ENCODE results near the gene BEAN1. TPM values are rescaled to one million over a fixed set of nuclear protein-coding genes. Genes with fewer than 3 reads are reported as not detected.

The BEAN1 gene
- total RNA-seq, 1 donor: under 0.01 TPM

DNA sequence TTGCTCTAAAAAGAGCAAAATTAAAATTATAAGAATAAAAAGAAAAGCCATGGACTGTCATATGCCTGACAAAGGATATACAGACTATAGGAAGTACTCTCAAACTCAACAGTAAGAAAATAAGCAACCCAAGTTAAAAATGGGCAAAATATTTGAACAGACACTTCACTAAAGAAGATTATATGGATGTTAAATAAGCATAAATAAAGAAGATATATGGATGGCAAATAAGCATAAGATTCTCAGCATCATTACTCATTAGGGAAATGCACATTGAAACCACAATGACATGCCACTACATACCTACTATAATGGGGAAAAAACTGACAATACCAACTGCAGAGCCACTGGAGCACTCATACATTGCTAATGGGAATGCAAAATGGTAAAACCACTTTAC, 14.9 kb upstream of the BEAN1 start:
- TF ChIP-seq, protein P1, sequence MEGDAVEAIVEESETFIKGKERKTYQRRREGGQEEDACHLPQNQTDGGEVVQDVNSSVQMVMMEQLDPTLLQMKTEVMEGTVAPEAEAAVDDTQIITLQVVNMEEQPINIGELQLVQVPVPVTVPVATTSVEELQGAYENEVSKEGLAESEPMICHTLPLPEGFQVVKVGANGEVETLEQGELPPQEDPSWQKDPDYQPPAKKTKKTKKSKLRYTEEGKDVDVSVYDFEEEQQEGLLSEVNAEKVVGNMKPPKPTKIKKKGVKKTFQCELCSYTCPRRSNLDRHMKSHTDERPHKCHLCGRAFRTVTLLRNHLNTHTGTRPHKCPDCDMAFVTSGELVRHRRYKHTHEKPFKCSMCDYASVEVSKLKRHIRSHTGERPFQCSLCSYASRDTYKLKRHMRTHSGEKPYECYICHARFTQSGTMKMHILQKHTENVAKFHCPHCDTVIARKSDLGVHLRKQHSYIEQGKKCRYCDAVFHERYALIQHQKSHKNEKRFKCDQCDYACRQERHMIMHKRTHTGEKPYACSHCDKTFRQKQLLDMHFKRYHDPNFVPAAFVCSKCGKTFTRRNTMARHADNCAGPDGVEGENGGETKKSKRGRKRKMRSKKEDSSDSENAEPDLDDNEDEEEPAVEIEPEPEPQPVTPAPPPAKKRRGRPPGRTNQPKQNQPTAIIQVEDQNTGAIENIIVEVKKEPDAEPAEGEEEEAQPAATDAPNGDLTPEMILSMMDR (IDR thresholded peaks at IDR 0.05; ENCODE audit: insufficient read depth, low read depth, low read length): no peak
- no peak for DNase-seq (ENCODE audit: low read depth)
- H3K4me3 ChIP-seq (ENCODE audit: low read depth, low read length): no peak overlapping the region

DNA sequence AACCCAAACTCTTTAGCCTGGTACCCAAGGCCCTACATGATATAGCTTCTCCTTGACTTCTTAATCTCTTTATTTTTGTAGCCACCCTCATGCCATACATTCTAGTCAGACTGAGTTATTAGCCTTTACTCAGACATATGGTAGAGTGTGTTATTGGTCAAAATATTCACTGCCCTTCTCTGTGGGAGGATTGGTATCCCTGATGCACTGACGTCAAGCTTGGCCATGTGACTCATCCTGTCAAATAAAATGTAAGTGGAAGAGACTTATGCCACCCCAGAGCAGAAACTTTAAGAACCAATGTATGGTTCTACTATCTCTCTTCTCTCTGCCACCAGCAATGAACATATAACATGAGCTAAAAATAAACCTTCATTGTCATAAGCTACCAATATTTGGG, 12.2 kb upstream of the BEAN1 start:
- no peak for DNase-seq (ENCODE audit: low read depth)
- TF ChIP-seq, protein P1 (IDR thresholded peaks at IDR 0.05; ENCODE audit: insufficient read depth, low read depth, low read length): no peak
- H3K4me3 ChIP-seq (ENCODE audit: low read depth, low read length): no peak overlapping the region

DNA sequence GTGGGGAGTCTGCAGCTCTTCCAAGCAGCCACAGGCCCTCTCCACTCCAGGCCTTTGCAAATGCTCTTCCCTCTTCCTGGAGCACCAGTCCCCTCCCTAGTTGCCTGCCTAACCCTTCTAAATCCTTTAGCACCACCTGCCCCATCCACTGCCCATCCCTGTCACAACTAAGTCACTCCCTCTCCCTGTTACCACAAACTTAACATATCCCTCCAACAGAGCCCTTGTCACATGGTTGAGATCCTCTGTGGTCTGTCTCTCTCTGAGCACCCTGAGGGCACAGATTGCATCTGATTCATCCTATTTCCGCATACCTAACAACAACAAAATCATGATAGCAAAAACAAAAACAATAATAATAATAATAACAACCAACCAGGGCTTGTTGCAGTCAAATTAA, 11.0 kb upstream of the BEAN1 start:
- peak; percentile 29 for DNase-seq (ENCODE audit: low read depth)
- TF ChIP-seq, protein P1 (IDR thresholded peaks at IDR 0.05; ENCODE audit: insufficient read depth, low read depth, low read length): no peak
- H3K4me3 ChIP-seq (ENCODE audit: low read depth, low read length): no peak overlapping the region

DNA sequence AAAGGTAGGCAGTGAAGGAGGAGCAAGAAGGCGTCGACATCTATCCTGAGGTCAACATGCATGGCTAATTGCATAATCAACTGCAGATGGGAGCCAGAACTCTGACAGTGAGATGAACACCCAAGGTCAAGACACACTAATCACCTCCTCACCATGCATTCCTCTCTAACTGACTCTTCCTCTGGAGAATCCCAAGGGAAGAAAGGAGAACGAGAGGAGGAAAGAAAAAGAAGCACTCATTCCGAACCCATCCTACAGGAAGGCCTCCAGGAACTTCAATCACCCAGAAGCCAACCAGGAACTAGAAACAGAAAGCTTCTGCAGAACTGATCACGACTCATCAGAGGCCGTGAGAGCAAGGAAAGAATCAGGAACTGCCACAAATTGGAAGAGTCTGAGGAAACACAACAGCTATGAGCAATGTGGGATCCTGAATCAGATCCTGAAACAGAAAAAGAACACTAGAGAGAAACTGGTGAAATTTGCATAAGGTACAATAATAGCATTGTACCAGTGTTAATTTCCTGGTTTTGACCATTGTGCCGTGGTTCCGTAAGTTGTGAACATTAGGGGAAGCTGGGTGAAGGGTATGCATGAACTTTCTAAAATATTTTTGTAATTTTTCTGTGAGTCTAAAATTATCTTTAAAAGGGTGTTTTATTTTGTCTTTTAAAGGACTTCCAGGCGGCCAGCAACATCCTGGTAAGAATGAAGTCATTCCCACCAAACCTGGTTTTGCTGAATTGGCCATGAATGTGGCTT, 10.0 kb upstream of the BEAN1 start:
- no peak overlapping the region for H3K4me3 ChIP-seq (ENCODE audit: low read depth, low read length)
- DNase-seq (ENCODE audit: low read depth): peak; percentile 37
- TF ChIP-seq, protein P1 (IDR thresholded peaks at IDR 0.05; ENCODE audit: insufficient read depth, low read depth, low read length): no peak

DNA sequence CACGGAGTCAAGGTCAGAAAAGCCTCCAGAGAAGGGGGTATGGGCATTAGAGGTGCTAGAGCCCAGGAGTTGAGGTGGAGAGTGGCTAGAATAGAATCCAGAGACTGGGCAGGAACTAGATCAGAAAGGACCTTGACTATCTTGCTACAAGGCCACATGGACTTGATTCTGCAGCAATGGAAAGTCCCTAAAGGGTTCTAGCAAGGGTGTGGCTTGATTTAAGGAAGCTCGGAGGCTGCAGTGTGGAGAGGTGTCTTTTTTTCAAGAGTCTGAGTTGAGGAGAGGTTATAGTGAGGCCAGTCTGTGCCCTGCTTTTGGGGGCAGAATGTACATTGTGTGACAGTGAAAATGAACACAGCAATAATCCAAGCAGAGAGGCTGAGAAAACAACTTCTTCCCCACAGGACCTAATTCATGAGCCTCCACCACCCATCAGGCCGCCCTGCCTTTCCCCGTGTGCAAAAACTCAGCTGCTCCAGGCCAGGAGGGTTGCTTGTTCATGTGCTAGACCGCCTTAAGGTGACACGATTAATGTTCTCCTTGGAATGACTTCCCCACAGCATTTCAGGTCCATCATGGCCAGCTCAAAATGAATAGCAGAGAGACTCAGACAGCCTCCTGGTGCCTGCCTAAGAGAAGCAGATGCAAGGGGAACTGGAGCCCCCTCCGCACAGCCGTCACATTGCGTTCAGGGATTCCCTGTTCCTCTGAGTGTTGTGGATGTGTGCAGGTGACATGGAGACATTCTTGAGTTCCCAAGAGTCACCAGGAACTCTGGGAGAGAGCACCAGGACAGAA, 8.7 kb upstream of the BEAN1 start:
- TF ChIP-seq, protein P1 (IDR thresholded peaks at IDR 0.05; ENCODE audit: insufficient read depth, low read depth, low read length): no peak
- no peak for DNase-seq (ENCODE audit: low read depth)

DNA sequence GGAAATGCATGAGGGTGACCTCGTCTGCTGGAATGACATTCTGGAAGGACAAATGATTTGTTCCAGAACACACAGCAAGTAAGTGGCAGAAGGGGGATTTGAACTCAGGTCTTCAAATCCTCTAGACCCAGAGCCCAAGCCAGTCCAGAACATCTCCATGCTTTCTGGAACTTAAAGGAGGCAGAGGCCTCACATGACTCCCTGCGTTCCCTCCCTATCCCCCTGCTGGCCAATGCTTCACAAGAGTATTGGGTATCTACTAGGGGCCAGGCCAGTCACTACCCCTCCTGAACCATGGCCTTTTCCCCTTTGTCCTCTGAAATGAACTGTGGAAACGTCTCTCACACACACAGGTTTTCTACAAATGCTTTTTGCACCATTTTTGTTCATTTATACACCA, 7.6 kb upstream of the BEAN1 start:
- H3K4me3 ChIP-seq (ENCODE audit: low read depth, low read length): no peak overlapping the region
- TF ChIP-seq, protein P1 (IDR thresholded peaks at IDR 0.05; ENCODE audit: insufficient read depth, low read depth, low read length): no peak
- DNase-seq (ENCODE audit: low read depth): no peak

More for the DNA sequence above, 8.7 kb upstream of the BEAN1 start:
- H3K4me3 ChIP-seq (ENCODE audit: low read depth, low read length): no peak overlapping the region

All from fibroblast of villous mesenchyme (primary cell).